AG09319 (cell line): ENCODE measurements around the gene CACUL1.

Source experiments
- DNase-seq: peaks from one replicate; pipeline ENCODE4 v3.0.0-alpha.2; 2010; ENCODE audit warnings: low read depth; ENCODE audit errors: extremely low read depth
- TF ChIP-seq, protein P1 (sequence below): IDR thresholded peaks from 2 replicates; pipeline ENCODE4 v1.5.1; 2011; ENCODE audit warnings: low read depth, mild to moderate bottlenecking, inconsistent platforms, low read length, moderate library complexity

CACUL1 gene

DNA sequence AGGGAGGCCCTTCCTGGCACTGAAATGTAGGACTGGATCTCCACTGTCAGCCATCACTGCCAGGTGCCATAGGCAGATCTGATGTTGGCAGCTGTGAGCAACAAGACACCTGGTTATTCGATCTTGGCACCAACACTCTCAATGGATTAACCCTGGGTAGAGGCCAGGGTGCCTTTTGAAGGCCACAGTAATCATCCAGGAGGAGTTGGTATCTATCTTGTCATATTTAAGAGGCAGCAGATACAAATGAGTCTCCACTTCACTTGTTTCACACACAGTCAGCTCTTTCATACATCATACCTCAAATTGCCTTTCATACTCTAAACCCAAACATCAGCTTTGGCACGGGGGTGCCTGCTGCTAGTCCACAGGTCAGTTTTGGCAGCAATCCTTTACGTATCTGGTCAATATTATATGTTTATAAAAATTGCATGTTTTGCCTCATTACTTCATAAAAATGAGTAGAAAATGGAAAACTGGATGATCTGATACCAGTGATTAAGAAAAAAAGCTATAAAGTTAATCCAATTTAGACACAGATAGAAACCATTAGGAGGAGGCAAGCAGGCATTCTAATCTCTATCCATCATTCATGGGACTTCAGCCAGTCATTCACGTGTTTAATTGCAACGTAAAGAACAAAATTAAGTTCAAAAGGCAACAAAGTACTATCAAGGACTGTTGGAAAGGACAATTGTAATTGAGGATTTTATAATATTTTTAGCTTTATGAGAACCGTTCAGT lies 12.7 kb upstream of the CACUL1 start:
- TF ChIP-seq, protein P1, sequence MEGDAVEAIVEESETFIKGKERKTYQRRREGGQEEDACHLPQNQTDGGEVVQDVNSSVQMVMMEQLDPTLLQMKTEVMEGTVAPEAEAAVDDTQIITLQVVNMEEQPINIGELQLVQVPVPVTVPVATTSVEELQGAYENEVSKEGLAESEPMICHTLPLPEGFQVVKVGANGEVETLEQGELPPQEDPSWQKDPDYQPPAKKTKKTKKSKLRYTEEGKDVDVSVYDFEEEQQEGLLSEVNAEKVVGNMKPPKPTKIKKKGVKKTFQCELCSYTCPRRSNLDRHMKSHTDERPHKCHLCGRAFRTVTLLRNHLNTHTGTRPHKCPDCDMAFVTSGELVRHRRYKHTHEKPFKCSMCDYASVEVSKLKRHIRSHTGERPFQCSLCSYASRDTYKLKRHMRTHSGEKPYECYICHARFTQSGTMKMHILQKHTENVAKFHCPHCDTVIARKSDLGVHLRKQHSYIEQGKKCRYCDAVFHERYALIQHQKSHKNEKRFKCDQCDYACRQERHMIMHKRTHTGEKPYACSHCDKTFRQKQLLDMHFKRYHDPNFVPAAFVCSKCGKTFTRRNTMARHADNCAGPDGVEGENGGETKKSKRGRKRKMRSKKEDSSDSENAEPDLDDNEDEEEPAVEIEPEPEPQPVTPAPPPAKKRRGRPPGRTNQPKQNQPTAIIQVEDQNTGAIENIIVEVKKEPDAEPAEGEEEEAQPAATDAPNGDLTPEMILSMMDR = no peak
- DNase-seq = no peak

DNA sequence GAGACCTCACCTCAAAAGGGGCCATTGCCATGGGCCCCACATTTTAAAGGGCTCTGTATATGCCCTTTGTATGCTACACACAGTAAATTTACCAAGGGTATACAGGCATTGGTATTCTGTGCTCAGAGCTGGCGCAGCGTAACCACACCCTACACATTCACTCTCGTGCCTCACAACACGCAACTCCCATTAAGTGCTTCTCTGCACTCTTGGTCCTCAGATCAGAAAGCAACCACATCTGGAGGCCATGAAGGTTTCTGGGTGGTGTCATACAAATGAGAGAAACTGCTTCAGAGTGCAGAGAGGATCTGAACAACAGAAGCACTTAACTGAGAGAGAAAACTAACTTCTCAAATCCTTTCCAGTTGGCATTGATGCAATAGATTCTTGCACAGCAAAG lies 9.4 kb upstream of the CACUL1 start:
- TF ChIP-seq, protein P1 = no peak
- no peak for DNase-seq

DNA sequence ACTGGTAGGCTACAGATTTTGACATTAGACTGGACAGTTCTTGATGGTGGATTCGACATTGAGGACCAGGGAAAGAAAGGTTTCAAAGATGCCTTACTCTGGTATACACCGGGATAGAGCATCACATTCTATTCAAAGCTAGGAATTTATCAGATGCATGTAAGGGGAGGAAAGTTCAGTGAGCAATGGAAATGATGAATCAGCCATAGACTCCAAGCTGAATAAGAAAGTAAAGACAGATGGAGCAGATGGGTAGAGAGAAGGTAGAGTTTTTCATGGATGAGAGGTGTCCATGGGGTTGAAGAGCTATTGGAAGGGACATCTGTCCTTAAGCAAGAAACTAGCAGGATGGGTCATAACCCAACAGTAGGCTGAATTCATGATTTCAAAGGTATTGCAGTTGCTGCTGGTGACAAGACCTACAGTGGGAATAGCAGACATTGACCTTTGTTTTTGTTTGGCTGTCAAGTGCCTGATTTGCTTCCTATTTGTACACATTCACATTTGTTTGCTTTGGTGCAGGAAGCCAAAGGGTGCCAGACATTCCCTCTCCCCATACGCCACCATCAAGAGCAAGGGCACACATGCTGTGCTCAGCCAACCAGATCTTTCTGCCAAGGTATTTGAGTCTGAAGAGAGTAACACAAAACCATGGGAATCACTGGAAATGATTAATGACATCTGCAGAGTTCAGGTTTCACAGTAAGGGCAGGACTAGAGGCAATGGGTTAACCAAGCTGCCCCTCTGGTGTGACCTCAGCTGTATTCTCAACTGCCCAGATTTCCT lies 8.6 kb upstream of the CACUL1 start:
- no peak for DNase-seq
- TF ChIP-seq, protein P1 = no peak

DNA sequence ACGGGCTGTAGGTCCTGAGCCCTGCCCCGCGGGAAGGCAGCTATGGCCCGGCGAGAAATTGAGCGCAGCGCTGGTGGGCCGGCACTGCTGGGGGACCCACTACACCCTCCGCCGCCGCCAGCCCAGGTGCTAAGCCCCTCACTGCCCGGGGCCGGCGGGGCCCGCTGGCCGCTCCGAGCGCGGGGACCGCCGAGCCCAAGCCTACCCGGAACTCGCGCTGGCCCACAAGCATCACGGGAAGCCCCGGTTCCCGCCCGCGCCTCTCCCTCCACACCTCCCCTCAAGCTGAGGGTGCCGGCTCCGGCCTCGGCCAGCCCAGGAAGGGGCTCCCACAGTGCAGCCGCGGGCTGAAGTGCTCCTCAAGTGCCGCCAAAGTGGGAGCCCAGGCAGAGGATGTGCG lies 5.5 kb upstream of the CACUL1 start:
- TF ChIP-seq, protein P1 = no peak
- no peak for DNase-seq

GRCh38 chr10:118758449-118758848 lies 3.7 kb upstream of the CACUL1 start:
- TF ChIP-seq, protein P1 = no peak
- no peak for DNase-seq

DNA sequence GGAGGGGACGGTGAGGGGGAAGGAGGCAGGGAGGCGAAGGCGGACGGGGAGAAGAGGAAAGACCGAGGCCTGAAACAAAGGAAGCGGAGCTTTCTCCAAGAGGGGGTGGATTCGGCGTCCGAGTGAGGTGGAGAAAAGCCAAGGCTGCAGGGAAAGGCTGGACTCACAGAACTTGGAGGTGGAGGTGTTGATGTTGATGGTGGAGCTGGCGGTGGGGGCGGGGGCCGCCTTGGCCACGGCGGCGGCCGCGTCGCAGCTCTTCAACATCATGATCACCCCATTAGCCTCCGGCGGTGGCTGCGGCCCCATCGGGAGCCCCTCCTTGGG lies 578 bp downstream of the CACUL1 start:
- TF ChIP-seq, protein P1 = no peak
- DNase-seq = no peak
